Midbrain (tissue), 1 donor: ENCODE measurements around the gene DRC3.

Source experiments
- DNase-seq: peaks from one replicate; lab custom pipeline; 2025; lab: John Stamatoyannopoulos, UW

Gene DRC3

DNA sequence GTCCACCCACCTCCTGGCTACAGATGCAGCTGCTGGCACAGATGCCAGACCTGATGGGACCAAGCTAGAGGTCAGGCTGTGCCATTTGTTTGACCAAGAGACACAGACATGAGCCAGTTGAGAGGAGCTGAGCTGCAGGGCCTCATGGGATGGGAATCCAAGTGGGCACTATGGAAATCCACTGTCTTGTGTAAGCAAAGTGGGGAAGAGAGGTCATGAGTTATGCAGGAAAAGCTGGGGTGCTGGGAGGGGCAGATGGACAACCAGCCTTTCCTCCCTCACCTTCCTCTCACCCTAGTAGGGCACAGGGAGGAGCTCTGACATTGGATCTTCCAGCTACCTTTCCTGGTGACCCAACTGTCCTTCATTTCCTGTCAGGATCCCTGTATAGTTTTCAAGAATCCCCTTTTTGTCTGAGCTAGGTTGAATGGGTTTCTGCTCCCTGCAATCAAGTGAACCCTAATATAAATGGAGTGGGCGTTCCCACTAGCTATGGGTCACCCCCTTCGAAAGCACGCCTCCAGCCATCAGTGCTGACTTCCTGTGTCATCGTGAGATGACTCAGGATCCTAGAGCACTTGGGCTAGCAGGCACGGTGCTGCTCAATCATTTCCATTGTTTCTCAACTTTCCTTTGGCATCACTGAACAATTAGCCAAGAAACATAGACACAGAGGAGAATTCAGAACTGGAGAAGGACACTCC is 52.7 kb downstream of the DRC3 start:
- no peak for DNase-seq

DNA sequence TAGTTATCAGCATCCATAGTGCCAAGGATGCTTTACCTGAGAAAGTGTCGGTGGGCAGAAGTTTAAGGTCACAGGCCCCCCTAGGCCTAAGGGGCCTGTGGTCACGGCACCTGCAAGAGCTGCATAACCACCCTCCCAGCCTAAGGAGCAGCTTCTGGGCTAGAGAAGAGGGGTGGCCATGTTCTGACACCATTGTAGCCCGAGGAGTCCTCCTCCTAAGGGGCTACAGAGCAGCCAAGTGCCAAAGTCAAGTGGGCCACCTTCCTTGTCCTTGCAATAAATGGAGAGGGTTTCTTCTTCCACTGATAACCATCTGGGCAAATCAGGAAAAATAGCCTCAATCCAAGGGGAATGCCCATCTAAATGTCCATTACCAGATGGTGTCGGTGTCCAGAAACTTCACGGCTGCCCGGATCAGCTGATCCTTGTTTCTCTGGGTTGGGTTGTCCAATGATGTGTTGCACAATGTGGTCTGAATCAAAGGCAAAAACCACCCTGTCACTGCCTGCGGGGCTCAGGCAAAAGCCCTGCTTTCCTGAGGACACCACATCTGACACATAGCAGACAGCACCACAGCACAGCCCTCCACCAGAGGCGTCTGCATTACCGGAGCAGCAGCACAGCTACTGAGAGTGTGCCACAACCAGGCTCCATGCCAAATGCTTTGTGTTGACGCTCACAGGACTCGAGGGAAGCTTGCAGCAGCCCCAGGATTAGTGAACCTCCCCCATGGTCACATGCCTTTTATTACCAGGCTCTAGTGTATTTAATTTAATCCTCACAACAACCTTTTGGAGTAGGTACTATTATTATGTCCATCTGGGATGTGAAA is 53.5 kb downstream of the DRC3 start:
- DNase-seq: peak; percentile 42

DNA sequence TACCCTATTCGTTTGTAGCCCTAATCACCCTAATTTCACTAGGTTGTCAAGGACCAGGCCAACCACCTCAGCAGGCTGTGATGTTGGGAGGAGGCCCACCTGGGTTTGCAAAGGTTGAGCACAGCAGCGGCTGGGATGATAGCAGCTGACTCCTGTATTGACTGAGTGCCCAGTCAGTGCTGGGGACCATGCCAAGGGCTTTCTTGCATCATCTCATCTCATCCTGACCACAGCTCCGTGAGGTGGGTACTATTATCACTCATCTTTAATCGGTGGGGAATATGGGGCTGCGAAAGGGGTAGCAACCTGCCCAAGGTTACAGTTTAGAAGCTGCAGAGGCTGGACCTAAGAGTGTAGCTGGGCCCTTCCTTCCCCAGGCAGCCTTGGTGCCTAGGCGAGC is 54.6 kb downstream of the DRC3 start:
- DNase-seq: no peak

DNA sequence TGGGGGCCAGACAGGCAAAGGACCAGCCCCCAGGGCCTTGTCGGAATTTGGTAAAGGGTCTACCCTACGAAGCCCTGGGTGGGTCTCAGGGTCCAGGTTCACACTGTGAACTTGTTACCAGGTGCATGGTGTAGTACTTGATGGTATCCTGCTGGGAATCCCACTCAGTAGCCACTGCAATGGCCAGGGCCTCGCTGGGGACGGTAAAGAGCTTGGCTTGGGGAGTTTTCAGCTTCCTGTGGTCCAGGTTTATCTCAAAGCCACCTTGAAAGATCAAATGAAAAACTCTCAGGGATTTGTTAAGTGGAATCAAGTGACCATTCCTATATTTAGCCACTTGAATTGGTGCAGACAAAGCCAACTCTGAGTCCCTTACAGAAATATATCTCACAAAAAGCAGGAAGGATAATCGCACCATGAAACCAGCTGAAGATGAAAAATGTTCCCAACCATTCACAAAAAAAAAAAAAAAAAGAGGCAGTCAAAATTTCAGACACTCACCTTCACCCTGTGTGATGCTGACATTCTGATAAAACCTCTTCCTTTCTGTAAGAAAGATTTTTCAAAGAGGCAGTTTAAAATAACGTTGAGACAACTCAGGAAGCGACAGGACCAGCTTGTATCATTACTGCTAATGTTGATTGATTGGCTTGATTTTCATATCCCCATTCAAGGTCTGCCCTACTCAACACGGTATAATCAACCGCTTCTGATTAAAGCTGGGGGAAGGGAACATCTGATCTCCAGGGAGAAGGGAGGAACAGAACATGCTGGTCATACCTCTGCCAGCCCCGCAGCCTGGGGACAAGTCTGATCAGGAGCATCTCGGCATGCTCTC is 55.7 kb downstream of the DRC3 start:
- DNase-seq: no peak

DNA sequence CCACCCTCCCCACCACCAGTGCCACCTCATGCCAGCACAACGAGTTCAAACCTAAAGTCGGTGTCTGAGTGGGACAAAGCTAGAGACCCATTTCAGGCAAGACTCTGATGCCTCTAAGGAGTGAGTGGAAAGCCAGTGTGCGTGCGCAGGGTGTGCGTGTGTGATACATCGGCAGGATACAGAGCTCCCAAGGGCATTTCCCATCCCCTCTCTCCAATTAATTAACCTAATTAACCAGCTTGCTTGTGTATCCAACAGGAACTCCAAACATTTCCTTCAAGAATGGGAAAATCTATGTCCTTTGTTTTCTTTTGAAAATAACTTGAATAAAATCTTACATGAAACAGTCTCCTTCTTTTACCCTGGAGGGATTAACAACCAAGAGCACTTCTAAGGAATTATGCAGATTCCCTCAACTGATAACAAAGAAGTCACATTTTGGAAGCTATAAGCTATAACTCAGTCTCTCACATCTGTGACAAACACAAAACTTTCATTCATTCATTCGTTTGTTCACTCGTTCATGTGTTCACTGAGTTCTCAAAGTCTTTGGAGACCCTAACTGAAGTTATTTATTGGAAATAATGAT is 56.4 kb downstream of the DRC3 start:
- DNase-seq: no peak

DNA sequence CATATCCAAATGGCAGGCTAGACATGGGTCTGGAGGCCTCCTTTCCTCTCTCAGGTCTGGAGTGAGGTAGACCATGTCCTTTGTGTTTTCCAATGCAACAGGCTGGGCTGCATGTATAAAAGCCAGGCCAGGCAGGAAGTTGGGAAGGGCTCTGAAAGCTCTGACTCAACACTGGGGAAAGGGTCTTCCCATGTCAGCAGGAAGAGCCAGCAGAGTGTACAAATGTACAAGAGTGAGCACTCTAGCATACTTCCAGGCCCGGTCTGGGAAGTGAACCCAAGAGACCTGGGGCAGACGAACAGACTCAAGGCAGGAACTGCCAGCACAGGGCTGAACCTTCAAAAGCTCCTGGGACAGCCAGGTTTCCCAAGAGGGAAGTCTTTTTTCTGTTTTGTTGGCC is 59.3 kb downstream of the DRC3 start:
- no peak for DNase-seq

DNA sequence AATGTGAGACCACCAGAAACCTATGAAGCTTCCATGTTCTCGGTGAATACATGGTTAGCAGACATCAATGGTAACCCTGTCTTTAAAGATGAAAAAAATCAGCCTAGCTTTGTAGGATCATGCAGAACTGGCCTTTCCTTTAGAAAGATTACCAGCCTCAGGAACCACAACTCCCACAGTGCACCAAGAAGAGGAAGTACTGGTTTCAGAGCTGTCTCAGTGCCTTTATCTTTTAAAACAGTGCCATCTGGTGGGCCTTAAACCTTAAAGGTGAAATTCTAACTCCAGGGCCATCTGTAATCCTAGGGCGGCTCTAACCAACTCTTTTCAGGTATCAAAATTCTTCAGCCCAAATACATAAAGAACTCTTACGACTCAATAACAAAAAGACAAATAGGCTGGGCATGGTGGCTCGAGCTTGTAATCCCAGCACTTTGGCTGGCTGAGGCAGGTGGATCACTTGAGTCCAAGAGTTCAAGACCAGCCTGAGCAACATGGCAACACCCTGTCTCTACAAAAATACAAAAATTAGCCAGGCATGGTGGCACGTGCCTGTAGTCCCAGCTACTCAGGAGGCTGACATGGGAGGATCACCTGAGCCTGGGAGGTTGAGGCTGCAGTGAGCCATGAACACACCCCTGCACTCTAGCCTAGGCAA is 60.9 kb downstream of the DRC3 start:
- peak; percentile 79 for DNase-seq

DNA sequence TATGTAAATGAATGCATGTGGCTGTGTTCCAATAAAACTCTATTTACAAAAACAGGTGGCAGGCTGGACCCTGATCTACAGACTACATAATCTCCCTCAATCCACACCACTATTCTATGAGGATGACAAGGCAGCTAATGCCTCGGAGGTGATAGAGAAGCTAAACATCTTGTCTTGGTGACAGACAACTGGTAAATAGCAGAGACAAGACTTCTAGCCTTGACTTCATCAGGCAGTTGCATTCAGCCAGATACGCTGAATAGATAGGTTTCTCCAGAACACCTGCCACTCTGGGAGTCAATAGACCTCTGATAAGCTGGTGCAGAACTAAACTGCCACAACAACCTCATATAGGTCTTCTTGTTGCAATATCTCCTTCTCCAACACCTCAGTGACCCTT is 63.0 kb downstream of the DRC3 start:
- DNase-seq: no peak

DNA sequence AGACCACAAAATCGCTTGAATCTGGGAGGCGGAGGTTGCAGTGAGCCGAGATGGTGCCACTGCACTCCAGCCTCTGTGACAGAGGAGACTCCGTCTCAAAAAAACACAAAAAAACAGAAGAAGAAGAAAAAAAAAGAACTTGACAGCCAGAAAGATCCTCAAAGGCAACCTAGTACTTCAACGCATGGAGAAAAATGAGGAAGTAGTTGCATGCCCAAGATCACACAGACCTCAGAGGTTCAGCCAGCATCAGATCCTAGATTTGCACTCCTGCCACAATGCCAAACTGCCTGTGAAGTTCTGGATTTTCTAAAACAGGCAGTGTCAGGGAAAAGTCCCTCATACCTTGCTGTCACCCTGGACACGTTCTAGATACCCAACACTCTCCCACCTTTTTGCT is 64.8 kb downstream of the DRC3 start:
- DNase-seq: no peak

DNA sequence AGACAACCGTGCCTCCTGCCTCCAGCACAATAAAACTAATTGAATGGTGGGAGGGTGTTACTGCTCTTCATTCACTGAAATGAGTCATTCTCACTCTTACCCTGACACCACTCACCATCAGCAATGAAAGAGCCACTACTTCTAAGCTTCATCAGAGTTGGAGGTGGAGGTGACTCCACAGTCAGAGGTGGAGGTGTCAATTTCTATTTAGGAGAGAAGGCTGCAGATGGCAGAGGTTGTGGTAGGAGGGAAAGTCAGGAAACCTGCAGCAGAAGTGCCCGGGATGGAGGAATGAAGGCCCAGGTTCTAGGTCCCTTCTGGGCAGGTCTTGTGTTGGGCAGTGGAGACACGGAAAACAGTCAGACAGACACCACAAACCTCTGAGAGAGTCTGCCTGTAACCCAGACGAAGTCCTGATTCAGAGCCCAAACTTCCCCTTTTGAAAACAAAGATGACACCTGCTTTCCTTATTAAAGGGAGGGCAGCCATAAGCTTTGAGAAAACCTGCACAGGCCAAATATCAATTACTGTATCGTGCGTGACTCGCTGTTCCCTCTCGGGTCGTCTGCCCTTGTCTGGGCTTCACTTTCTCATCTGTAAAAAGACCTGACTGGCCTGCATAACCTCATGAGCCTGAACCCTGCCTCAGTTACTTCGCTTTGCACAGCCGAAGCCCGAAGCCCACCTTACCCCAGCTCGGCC is 65.6 kb downstream of the DRC3 start:
- no peak for DNase-seq

DNA sequence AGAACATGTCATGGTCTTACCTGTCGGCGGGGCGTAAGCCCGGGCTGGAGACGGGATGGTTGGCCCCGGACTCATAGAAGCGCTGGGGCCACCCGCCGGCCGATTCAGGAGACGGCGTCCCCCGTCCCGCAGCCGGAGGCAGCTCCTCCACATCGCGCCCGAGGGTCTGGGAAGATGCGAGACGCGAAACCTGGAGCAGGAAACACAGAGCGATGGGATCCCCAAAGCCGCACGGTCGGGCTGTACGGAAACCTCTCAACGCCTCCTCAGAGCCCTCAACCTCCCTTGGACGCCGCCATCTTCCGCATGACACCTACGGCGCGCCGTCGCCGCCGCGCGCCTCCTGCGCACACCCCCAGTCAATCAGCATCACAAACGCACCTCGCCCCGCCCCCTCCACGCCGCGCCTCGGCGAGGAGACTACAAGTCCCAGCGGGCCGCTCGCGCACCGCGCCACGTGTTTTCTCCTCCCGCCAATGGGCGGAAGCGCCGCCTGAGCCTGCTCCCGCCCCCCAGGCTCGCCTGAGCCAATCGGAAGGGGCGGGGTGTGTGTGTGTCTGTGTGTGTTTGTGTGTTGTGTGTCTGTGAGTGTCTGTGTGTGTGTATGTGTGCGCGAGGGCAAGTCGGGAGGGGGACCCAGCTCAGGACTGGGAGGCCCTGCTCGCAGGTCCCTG is 66.3 kb downstream of the DRC3 start, which contains the start of the genes ATPAF2 and GID4:
Gene ATPAF2, minus strand, starts transcription at position 308 of the 674 bp plus-strand sequence. Its CDS starts 155 bp downstream, at position 153.
Gene GID4, plus strand, starts transcription at position 548 of the 674 bp plus-strand sequence. Its CDS starts 57 bp downstream, at position 605.
- DNase-seq: peak; percentile 99

DNA sequence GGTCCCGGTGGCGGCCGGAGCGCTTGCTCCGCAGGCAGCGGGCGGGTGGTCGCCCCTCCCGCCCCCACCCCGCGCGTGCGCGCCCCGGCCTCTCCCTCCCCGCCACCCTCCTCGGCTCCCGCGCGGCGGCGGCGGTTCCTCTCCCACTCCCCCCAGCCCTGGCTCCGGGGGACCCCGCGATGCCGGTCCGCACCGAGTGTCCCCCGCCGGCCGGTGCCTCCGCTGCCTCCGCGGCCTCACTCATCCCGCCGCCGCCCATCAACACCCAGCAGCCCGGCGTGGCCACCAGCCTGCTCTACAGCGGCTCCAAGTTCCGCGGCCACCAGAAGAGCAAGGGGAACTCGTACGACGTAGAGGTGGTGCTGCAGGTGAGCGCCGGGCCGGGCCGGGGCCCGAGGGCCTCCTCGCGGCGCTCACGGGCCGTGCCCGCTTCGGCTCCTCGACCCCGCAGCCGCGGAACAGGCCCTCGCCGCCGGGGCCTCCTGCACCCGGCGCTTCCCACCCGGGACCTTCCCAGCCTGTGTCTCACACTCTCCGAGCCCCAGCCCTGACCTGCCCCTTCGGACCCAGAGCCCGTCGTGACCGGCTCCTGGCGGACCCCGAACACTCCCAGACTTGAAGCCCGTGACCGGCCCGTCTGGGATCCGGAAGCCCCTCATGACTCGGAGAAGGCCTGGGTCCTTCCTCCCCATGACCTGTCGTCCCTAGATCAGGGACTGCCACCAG is 67.0 kb downstream of the DRC3 start:
- DNase-seq: no peak

DNA sequence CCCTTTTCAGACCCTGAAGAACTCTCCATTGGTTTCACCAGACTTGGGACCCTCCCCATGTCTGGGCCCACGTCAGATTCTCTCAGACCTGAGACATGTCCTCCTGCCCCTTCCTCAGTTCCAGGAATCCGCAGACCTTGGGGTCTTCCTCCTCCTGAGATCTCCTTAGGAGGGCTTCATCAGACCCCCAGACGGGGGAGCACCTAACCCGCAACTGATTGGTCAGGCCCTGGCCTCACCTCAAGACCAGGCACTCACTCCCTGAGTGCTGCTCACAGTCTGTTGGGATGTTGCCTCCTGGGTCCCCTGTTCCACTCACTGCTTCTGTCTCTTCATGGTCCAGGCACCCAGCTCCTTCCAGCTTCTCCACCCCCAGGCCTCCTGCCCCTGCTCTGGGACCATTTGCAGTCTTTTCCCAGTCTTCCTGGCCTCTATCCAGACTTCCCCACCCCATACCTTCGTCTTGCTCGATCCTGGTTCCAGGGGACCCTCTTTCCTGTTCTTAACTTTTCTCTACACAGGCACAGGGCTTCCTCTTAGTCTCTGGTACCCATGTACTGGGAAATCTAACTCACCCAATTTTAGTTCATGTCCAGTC is 67.7 kb downstream of the DRC3 start:
- no peak for DNase-seq

DNA sequence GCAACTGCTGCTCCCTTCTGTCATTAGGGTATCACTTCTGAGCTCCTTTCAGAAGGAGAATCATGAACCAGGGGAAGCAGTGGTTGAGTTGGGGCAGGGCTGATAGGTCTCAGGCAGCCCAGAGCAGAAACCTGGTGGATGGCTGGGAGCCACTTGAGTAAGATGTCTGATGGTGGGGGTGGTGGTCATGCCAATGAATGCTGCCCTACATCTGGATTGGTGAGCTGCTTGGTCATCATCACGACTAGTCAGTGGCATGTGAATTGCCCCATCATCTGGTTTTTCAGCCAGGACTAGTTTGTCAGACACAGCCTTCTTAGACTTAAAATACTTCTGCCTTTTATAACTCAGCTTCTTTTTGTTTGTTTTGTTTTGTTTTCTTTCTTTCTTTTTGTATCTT is 69.1 kb downstream of the DRC3 start:
- DNase-seq: no peak

DNA sequence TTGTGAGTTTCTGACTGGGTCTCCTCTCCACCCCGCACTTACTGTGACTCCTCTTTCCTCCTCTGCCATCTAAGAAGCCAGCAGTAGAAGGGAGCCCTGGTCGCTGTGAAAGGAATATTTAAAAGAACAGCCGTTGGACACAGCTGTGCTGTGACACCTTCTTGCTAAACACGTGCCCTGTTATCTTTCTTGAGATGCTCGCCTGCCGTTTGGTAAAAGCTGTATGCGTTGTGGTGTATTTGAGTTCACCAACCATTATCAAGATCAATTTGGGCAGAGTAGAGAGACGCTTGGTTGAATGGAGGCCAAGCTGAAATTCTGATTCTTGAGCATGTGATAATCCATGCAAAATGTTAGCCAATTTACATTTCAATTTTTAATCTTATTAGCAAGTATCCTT is 70.3 kb downstream of the DRC3 start:
- no peak for DNase-seq

DNA sequence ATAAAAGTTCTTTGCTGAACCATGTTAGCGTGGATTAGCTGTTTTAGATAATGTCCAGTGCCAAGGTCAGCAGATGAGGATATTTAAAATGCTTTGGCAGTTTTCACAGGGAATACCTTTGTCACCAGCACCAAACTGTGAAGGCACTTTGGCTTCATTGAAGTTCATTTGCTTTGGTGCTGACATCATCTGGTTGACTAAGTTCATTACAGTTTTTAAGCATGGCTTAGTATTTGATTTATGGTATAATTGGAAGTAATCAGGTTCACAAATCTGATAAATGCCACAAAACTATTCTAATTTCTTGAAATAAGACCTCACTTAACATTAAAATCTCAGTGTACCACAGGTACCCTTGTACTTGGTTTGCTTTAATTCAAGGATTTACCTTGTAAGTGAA is 70.8 kb downstream of the DRC3 start:
- no peak for DNase-seq

DNA sequence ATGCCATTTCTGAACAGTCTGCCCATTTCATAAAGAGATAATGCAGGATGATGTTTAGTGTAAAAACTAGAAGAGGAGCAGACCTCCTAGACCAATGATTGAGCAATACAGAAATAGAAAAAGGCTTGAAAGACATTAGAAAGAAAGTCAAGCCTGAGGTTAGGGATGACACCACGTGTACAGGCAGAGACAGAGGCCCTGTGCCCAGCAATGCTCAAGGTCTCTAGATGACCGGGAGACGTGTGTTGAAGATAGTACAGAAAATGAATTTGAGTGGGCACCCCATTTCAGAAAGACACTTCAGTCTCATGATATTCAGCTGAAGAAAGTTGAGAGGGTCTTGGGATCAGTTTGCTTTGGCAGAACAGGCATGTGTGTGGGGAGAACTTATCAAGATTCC is 71.9 kb downstream of the DRC3 start:
- no peak for DNase-seq

DNA sequence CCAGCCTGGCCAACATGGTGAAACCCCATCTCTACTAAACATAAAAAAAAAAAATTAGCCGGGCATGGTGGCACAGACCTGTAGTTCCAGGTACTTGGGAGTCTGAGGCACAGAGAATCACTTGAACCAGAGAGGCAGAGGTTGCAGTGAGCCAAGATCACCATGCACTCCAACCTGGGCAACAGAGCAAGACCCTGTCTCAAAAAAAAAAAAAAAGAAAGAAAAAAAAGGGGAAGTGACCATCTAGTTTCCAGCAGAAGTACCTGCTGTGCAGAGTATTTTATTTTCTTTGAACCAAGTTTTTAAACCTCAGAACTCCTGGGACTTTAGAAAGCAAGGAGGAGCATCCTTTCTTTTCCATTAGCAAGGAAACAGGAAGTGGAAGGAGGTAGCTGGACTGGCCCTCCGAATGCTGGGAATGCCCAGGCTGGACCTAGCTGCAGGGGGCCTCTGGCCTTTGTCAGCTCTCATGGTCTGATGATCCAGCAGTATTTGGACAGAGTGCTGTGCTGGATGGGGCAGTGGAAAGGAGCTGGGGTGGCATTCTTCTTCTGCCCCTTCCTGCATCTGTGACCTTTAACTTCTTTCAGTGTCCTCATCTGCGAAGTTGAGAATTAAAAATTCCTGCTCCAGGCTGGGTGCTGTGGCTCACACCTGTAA is 73.2 kb downstream of the DRC3 start:
- DNase-seq: no peak

DNA sequence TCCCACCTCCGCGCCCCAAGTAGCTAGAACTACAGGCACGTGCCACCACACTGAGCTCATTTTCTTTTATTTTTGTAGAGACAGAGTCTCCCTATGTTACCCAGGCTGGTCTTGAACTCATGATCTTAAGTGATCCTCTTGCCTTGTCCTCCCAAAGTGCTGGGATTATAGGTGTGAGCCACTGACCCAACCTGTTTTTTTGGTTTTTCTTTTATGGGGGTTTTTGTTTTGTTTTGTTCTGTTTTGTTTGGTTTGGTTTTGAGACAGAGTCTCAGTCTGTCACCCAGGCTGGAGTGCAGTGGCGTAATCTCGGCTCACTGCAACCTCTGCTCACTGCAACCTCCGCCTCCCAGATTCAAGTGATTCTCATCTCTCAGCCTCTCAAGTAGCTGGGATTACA is 82.9 kb downstream of the DRC3 start:
- no peak for DNase-seq
